Kidney tubule cell (primary cell): Measurements from ENCODE around the gene C11orf24.
"Not testable (repeated sequence)": the region's sequence is repeated elsewhere in the genome, so short reads cannot be mapped to it uniquely, and the experiment has no call there.

Experiments used
- DNase-seq: peaks from one replicate; pipeline ENCODE4 v3.0.0-alpha.2; 2018; ENCODE audit warnings: low spot score

The C11orf24 gene

GRCh38 chr11:68251765-68252164 lies 20.0 kb downstream of the C11orf24 start:
- DNase-seq, result no peak

- DNase-seq, result not testable (repeated sequence)
Measured at GRCh38 chr11:68244912-68245311, 26.9 kb downstream of the C11orf24 start.

GRCh38 chr11:68243847-68244246 lies 27.9 kb downstream of the C11orf24 start:
- not testable (repeated sequence) for DNase-seq

- DNase-seq, result no peak
Measured at GRCh38 chr11:68242616-68243015, 29.2 kb downstream of the C11orf24 start.

GRCh38 chr11:68231621-68232020 lies 40.2 kb downstream of the C11orf24 start:
- DNase-seq, result no peak

GRCh38 chr11:68229601-68230000 lies 42.2 kb downstream of the C11orf24 start:
- no peak for DNase-seq

- DNase-seq, result no peak
Measured at GRCh38 chr11:68226421-68226820, 45.4 kb downstream of the C11orf24 start.

- DNase-seq, result no peak
Measured at GRCh38 chr11:68224606-68225005, 47.2 kb downstream of the C11orf24 start.

- DNase-seq, result no peak
Measured at GRCh38 chr11:68223275-68223674, 48.5 kb downstream of the C11orf24 start.

GRCh38 chr11:68221406-68221805 lies 50.4 kb downstream of the C11orf24 start:
- no peak for DNase-seq

- peak; percentile 43 for DNase-seq
Measured at GRCh38 chr11:68216171-68216938, 55.4 kb downstream of the C11orf24 start.

GRCh38 chr11:68215524-68216170 lies 56.1 kb downstream of the C11orf24 start:
- no peak for DNase-seq

GRCh38 chr11:68215087-68215445 lies 56.7 kb downstream of the C11orf24 start:
- DNase-seq, result no peak

- DNase-seq, result peak; percentile 11
Measured at GRCh38 chr11:68214173-68215086, 57.3 kb downstream of the C11orf24 start.

- DNase-seq, result peak; percentile 95
Measured at GRCh38 chr11:68213555-68214172, 58.1 kb downstream of the C11orf24 start.

- DNase-seq, result no peak
Measured at GRCh38 chr11:68213135-68213515, 58.6 kb downstream of the C11orf24 start, which contains the start of gene KMT5B. Gene KMT5B, minus strand, starts transcription at chr11:68213296. Its CDS starts 23,220 bp downstream, at chr11:68190076.

GRCh38 chr11:68212421-68213134 lies 59.2 kb downstream of the C11orf24 start:
- DNase-seq, result peak; percentile 77

GRCh38 chr11:68211546-68211945 lies 60.2 kb downstream of the C11orf24 start:
- peak; percentile 42 for DNase-seq
